GM18867 (cell line): ENCODE measurements around the gene SCN4A.
"Not testable (repeated sequence)": the region's sequence is repeated elsewhere in the genome, so short reads cannot be mapped to it uniquely, and the experiment has no call there.

Source experiments
- ATAC-seq: cut with Tn5 transposase; IDR thresholded peaks from one replicate; pipeline ENCODE4 v1.9.1; 2021; ENCODE audit warnings: mild to moderate bottlenecking, moderate library complexity; ENCODE audit not compliant: unreplicated experiment

SCN4A gene

GRCh38 chr17:63889026-63889848 lies 83.5 kb downstream of the SCN4A start:
- ATAC-seq = not testable (repeated sequence)
